NCI-H460 (cell line): Measurements from ENCODE around the gene RAPGEF2. TPM values are rescaled to one million over a fixed set of nuclear protein-coding genes. Genes with fewer than 3 reads are reported as not detected.
"Not testable (repeated sequence)": the region's sequence is repeated elsewhere in the genome, so short reads cannot be mapped to it uniquely, and the experiment has no call there.

Experiments
- DNase-seq: peaks from one replicate; pipeline ENCODE4 v3.0.0-alpha.2; 2016; ENCODE audit warnings: low read depth; ENCODE audit errors: extremely low read depth
- polyA plus RNA-seq: library from polyadenylated mRNA; depleted of rRNA; stranded (reverse); fragments of >200 nt; gene quantifications from 2 replicates; pipeline ENCODE4 v1.2.3, GENCODE V29; 2014; cell fraction: nucleus; rRNA removed
- total RNA-seq: library from RNA; depleted of rRNA; stranded (reverse); fragments of >200 nt; shearing (Covaris generic); gene quantifications from 2 replicates; pipeline ENCODE4 v1.2.3, GENCODE V29; 2014; rRNA removed

Gene RAPGEF2, protein sequence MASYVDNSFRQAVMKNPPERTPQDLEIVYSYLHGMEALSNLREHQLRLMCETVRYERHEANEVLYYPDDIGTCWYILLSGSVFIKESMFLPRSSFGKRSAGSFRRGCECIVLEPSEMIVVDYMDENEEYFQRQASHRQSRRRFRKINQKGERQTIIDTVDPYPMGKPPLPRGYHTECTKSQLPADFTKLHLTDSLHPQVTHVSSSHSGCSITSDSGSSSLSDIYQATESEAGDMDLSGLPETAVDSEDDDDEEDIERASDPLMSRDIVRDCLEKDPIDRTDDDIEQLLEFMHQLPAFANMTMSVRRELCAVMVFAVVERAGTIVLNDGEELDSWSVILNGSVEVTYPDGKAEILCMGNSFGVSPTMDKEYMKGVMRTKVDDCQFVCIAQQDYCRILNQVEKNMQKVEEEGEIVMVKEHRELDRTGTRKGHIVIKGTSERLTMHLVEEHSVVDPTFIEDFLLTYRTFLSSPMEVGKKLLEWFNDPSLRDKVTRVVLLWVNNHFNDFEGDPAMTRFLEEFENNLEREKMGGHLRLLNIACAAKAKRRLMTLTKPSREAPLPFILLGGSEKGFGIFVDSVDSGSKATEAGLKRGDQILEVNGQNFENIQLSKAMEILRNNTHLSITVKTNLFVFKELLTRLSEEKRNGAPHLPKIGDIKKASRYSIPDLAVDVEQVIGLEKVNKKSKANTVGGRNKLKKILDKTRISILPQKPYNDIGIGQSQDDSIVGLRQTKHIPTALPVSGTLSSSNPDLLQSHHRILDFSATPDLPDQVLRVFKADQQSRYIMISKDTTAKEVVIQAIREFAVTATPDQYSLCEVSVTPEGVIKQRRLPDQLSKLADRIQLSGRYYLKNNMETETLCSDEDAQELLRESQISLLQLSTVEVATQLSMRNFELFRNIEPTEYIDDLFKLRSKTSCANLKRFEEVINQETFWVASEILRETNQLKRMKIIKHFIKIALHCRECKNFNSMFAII (N-terminal part only)
- 66.2 and 69.5 TPM in 2 replicates for total RNA-seq
- 61.5 and 68.9 TPM in 2 replicates for polyA plus RNA-seq

DNA sequence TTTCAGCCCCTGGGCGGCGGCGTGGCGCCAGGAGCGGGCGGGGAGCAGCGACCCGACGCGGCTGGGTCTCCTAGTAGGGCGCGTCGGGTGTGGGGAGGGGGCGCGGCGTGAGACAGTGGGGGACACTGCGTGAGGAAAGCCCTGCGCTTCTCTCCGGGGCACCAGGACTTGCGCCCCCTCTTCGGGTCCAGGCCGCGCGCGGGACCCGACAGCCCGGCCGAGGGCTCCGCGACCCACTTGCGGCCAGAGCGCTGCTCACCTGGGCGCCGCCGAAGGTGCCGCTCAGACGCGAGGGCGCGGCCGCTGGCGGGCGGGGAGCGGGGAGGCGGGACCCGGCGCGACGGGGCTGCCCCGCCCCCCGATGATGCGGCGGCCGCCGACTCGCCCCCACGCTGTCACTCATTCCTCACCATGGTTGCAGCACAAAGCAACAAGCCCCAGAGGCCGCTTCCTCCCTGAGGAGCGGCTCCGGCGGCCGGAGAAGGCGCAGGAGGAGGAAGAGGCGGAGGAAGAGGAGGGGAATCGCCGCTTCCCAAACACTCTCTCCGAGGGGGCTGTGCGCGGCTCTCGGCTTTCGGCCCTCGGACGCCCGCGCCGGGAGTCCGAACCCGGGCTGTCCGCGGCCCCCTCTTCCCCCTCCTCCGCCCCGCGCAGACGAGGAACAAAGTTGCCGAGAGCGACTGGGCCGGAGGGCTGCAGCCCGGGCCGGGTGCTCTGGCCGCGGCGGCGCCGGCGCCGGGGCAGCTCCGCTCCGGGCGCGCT lies at the start of gene RAPGEF2:
Gene RAPGEF2 (plus strand): TSS at position 458 of the 762 bp plus-strand sequence. CDS start 1,084 bp downstream, outside the sequence.
- DNase-seq = peak; percentile 86

DNA sequence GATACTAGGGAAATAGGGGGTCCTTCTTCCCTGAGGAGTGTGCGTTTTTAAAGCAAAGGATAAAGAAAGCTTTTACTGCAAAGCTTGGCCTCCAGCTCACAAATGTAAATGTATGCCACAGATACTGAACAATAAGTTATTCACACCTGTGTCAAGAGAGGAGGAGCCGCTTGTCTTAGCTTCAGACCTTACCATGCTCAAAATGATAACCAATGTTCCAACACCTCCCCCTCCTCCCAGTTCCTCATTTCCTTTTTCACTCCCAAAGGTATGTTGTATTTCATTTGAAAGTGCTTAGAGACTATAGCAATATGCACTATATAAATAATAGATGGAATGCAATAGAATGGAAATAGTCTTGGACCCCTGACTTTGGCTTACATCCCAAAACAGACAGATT lies 47.0 kb upstream of the RAPGEF2 start:
- DNase-seq = no peak

DNA sequence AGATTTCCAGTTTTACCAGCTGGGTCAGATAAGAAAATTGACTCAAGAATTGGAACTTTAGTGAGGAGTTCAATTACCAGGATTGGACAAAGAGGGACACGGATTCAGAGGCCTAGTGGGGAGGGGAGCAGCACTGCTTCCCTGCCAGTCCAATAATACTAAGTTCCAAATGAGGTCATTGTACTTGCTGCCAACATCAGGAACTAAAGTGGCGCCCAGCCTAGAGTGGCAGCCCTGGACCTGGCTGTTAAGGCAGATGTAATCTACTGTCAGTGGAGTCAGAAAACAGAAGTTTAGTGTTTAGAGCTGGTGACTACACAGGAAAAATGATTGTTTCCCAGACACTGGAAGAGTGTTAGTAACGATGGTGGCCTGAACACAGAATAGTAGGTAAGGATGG lies 42.7 kb upstream of the RAPGEF2 start:
- no peak for DNase-seq

DNA sequence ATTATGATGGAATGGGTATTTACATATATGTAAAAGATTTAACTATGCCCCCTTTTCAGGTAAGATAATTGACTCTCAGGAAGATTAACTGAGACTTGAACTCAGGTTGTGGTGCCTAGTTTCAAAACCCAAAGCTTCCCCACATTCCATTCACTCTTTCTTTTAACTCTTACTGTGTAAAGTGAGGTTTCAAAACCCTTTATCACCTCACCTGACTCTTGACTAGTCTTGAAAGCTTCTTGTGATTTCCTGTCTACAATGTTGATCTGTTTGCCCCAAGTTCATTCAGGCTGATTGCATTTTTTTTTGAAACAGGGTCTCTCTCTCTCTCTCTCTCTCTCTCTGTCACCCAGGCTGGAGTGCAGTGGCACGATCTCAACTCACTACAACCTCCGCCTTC lies 40.5 kb upstream of the RAPGEF2 start:
- DNase-seq = no peak

DNA sequence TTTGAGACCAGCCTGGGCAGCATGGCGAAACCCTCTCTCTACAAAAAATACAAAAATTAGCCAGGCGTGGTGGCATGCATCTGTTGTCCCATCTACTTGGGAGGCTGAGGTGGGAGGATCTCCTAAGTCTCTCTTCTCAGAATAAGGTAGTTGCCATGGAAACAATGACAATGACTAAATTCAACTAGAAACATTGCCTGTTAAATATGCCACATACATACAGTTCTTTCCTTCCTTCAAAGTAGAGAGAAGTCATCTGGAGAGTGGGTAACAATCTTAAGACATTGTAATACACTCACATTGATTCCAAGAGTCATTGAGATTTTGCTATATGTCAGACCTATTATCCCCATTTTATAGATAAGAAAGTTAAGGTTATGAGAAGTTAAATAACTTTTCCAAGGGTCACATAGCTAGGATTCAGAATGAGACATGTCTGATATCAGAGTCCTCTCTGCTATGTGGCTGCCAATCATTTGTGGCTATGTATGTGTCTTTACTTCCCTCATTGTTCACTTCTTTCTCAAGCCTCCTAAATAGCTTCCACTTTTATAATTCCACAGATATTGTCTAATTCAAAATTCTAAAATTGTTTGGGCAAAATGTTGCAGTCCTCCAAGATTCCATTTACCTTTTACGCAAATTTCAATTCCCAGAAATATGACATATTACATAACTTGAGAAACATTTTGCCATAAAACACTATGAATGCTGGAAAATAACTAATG lies 37.2 kb upstream of the RAPGEF2 start:
- DNase-seq = no peak

DNA sequence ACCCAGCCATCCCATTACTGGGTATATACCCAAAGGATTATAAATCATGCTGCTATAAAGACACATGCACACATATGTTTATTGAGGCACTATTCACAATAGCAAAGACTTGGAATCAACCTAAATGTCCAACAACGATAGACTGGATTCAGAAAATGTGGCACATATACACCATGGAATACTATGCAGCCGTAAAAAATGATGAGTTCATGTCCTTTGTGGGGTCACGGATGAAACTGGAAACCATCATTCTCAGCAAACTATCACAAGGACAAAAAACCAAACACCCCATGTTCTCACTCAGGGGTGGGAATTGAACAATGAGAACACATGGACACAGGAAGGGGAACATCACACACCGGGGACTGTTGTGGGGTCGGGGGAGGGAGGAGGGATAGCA lies 34.7 kb upstream of the RAPGEF2 start:
- not testable (repeated sequence) for DNase-seq

DNA sequence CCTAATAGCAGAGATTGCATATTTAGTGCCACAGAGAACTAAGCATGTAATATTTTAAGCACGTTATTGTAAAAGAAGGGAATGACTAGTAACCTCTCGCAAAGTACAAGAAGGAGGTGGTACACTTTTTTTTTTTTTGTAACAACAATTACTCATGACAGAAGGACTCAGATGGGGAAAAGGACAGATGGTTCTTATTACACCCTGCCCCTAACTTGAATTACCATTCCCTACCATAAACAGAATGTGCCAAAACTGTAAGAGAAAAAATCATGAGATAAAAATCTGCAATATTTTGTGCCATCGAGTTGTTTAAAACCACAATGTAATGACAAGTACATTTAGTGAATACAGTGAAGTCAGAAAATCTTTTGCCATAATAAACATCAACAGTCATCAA lies 33.0 kb upstream of the RAPGEF2 start:
- no peak for DNase-seq

DNA sequence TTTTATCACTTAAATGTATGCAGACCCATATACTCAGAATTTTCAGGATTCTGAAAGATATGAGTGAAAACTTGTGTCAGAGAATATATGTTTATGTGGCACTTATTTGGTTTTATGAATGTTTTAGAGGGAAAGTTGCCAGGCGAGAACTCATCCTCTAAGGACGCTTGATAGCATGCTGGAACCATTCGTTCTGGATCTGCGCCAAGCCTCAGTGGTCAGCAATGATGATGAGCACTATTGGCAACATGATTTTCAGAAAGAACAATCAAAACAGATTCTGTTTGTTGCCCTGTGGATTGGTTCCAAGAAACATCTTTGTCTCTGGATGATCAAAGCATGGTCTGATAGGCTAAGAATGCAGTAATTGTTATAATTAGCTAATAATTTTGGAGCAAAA lies 32.1 kb upstream of the RAPGEF2 start:
- no peak for DNase-seq

DNA sequence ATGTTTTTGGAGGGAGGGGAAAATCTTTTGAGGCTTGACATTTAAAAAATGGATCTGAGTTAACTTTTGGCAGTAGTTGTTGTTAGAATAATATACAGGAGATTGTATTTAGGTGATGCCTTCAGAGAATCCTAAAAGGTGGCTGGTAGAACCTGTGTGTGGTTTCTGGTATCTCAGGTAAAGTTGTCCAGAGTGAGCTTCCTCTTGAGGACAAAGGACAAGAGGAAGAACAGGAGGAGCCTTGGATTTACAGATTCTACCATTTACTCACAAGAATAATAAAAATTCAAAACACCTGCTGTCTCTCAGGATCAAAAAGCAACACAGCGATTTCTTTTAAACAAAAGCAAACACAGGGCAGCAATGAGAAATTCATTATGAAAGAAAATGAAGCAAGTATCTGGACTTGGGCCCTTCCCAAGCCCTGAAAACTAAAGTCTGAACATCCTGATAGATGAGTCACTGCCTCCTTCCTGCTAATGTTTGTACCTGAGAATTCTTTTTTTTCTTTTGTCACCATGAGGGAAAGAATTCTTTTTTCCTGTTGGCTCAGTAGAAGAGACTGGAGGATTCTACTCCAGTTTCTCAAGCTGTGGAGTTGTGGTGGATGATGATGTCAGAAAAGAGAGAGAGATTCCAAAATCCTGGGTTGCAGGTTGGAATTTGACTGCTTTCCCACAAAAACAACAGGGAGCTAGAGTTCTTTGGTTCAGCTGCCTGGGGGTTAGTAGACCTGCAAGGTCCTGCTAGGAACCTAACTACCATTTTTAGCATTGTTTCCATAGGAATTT lies 31.5 kb upstream of the RAPGEF2 start:
- DNase-seq = no peak

DNA sequence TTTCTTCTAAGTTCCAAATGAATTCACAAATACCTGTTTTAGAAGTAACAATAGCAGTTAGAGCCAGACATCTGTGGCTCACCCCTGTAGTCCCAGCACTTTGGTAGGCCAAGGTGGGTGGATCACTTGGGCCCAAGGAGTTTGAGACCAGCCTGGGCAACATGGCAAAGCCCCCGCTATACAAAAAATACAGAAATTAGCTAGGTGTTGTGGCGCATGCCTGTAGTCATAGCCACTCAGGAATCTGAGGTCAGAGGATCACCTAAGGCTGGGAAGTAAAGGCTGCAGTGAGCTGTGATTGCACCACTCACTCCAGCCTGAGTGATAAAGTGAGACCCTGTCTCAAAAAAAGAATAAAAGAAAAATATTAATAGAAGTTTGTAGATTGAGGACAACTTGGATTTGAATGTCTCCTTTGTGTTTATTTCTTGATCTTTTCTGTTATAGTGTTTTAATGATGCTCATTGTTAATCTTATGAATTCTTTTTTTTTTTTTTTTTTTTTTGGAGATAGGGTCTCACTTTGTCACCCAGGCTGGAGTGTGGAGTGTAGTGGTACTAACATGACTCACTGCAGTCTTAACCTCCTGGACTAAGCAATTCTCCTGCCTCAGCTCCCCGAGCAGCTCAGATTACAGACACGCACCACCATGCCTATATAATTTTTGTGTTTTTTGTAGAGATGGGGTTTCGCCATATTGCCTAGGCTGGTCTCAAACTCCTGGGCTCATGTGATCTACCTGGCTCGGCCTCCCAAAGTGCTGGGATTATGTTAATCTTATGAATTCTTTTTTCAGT lies 30.7 kb upstream of the RAPGEF2 start:
- DNase-seq = no peak

DNA sequence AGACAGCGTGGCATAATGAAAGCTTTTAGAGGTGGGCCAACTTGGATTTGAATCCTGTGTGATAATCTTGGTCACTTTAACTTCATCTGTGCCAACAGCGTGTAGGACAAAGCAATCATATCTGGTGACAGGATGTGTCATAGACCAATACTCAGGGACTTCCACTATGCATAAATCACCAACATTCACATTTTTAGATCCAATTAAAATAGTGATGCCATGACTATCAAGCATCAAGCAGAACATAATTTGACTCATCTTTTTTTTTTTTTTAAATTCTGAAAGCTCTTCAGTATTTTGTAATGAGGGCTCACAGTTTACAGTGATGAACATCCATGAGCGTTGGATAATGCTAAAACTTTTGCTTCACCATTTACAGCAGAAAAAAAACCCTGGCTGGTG lies 27.3 kb upstream of the RAPGEF2 start:
- DNase-seq = no peak

DNA sequence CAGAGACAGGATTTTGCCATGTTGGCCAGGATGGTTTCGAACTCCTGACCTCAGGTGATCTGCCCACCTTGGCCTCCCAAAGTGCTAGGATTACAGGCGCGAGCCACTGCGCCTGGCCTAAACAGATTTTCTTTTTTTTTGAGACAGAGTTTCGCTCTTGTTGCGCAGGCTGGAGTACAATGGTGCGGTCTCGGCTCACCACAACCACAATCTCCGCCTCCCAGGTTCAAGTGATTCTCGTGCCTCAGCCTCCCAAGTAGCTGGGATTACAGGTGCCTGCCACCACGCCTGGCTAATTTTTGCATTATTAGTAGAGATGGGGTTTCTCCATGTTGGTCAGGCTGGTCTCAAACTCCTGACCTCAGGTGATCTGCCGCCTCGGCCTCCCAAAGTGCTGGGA lies 25.9 kb upstream of the RAPGEF2 start:
- not testable (repeated sequence) for DNase-seq

DNA sequence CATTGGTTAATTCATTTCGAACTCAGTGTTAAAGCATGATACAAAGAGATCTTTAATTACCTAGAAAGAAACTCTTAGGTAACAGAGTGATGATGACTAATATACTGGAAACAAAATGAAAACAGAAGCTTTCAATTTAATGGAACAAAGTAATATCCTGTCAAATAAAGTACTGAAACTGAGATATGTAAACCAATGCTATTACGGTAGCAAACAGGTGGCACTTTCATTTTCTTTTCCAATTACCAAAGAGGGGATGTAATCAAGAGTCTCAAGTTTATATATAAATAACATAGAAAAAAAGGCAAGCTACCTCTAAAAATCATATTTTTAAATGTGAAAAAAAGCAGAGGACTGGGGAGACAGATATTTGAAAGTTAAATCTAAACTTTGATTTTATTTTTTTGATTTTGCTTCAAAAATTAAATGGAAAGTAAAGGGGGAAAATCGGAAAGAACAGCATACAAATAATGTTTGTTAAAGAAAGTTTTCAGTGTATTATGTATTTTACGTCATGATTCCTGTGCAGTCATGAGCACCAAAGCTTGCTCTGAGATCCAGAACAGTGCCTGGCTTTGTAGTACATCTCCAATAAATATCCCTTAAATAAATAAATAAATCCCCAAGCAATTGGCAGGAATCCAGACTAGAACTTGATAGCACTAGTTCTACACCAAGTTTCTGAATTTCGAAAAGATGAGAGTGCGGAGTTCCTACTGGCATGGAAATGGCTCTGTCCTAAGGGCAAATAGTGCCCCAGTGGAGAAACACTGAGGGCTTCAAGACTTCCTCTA lies 25.0 kb upstream of the RAPGEF2 start:
- DNase-seq = peak; percentile 14

DNA sequence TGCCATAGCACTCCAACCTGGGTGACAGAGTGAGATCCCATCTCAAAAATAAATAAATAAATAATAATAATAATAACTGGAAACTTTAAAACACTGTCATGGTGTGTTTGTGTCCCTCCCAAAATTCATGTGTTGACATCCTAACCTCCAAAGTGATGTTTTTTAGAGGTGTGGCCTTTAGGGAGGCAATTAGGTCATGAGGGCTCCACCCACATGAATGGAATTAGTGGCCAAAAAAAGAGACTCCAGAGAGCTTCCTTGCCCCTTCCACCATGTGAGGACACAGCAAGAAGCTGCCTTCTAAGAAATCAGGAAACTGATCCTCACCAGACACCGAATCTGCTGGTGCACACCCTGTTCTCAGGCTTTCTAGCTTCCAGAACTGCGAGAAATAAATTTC lies 23.8 kb upstream of the RAPGEF2 start:
- DNase-seq = no peak

DNA sequence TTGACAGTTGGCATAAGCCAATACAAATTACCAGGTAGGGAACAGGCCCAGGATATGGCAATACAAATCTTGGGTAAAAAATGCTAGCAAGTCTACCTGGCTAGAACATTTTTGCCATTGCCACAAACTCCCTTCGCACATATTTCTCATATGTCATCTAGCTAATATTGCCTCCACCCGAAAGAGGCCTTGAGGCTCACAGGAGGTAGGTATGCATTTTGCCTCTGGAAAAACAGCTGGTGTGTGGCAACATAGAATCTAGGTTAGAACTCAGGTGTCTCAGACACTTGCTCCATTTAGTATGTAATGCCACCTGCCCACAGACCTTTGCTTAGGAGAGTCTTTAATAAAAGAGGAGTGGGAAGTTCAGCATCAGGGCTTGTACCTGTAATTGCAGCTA lies 16.3 kb upstream of the RAPGEF2 start:
- no peak for DNase-seq

DNA sequence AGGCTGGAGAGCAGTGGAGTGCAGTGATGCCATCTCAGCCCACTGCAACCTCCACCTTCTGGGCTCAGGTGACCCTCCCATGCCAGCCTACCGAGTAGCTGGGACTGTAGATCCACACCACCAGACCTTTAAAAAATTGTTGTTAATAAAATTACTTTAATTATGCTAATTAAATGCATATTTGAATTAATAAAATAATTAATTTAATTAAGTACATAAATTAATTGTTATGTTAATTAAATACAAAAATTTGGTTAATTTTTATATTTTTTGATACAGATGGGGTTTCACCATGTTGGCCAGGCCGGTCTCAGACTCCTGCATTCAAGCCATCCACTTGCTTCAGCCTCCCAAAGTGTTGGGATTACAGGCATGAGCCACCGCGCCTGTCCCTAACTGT lies 12.6 kb upstream of the RAPGEF2 start:
- DNase-seq = no peak

DNA sequence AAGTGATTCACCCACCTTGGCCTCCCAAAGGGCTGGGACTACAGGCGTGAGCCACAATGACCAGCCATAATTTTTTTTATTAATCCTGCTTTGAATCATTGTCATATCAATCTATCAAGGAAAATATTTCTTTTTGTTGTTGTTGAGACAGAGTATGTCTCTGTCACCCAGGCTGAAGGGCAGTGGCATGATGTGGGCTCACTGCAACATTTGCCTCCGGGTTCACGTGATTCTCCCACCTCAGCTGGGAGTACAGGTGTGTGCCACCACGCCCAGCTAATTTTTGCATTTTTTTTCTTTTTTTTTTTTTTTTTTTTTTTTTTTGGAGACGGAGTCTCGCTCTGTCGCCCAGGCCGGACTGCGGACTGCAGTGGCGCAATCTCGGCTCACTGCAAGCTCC lies 8.7 kb upstream of the RAPGEF2 start:
- not testable (repeated sequence) for DNase-seq

DNA sequence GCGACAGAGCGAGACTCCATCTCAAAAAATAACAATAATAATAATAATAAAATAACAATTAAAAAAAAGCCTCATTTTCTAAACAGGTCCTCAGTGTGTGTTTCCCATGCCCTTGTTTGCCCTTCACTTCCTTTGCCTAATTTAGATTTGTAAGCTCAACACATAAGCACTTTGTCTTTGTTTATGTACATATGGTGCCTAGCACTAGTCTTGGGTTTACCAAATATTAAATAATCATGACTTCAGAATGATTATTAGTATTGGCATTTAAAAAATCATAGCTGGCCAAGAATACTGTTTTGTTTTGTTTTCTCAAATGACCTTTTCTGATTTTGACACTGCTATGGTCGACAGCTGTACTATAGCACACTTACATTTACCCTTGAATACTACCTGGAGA lies 6.4 kb upstream of the RAPGEF2 start:
- no peak for DNase-seq
